Uterus (tissue), 2 donors: Measurements from ENCODE around the gene KLRC2.
"Not testable (repeated sequence)": the region's sequence is repeated elsewhere in the genome, so short reads cannot be mapped to it uniquely, and the experiment has no call there.

Experiments used
- CTCF ChIP-seq, 4 experiments: fragments of 200-600 bp in 2 of 4; fragments of 450-650 bp in 2 of 4; sonication (generic) in 2 of 4; IDR thresholded peaks; one replicate each; pipeline ENCODE4 v1.5.1; 2016 to 2019; ENCODE audit warnings: antibody characterized with exemption in 4 of 4, mild to moderate bottlenecking in 2 of 4, moderate library complexity in 1 of 4
- POLR2A ChIP-seq, 2 donors: fragments of 450-650 bp; IDR thresholded peaks; one replicate each; pipeline ENCODE4 v1.6.1; 2016; ENCODE audit warnings: antibody characterized with exemption in 2 of 2, mild to moderate bottlenecking in 1 of 2, moderate library complexity in 1 of 2

- not testable (repeated sequence) for TF ChIP-seq CTCF, POLR2A (IDR thresholded peaks at IDR 0.05)
Measured at GRCh38 chr12:10441144-10441543, 5.3 kb upstream of the KLRC2 start.
